ENCODE data around the gene CYP4F2. TPM values are rescaled to one million over a fixed set of nuclear protein-coding genes. Genes with fewer than 3 reads are reported as not detected.
A peak's percentile ranks its signal among the peaks of the same experiment; 100 is the strongest.
"Not testable (repeated sequence)": the region's sequence is repeated elsewhere in the genome, so short reads cannot be mapped to it uniquely, and the experiment has no call there.

The CYP4F2 gene
- not detected for total RNA-seq
- long read RNA-seq, result 0 reads

GRCh38 chr19:15897738-15898276 lies at the start of gene CYP4F2:
CYP4F2 (minus strand) TSS chr19:15898074; CDS start chr19:15897611, 463 bp downstream.
- DNase-seq (ENCODE audit: low spot score), result no peak

- no peak for DNase-seq (ENCODE audit: low spot score)
Measured at GRCh38 chr19:15945301-15945700, 47.4 kb upstream of the CYP4F2 start.

- no peak for DNase-seq (ENCODE audit: low spot score)
Measured at GRCh38 chr19:15944401-15944800, 46.5 kb upstream of the CYP4F2 start.

GRCh38 chr19:15937771-15938170 lies 39.9 kb upstream of the CYP4F2 start:
- DNase-seq (ENCODE audit: low spot score), result no peak

GRCh38 chr19:15936950-15937349 lies 39.1 kb upstream of the CYP4F2 start:
- DNase-seq (ENCODE audit: low spot score), result no peak

- no peak for DNase-seq (ENCODE audit: low spot score)
Measured at GRCh38 chr19:15936173-15936572, 38.3 kb upstream of the CYP4F2 start.

GRCh38 chr19:15935167-15935702 lies 37.4 kb upstream of the CYP4F2 start:
- DNase-seq (ENCODE audit: low spot score), result no peak

- DNase-seq (ENCODE audit: low spot score), result peak; percentile 91
Measured at GRCh38 chr19:15934332-15935078, 36.6 kb upstream of the CYP4F2 start, which contains the start of gene CYP4F11. CYP4F11 (minus strand) TSS chr19:15934529; CDS start chr19:15934408, 121 bp downstream.

- DNase-seq (ENCODE audit: low spot score), result not testable (repeated sequence)
Measured at GRCh38 chr19:15933761-15934331, 36.0 kb upstream of the CYP4F2 start.

- no peak for DNase-seq (ENCODE audit: low spot score)
Measured at GRCh38 chr19:15928321-15928720, 30.4 kb upstream of the CYP4F2 start.

GRCh38 chr19:15926484-15926883 lies 28.6 kb upstream of the CYP4F2 start:
- DNase-seq (ENCODE audit: low spot score), result no peak

- DNase-seq (ENCODE audit: low spot score), result no peak
Measured at GRCh38 chr19:15923702-15924101, 25.8 kb upstream of the CYP4F2 start.

GRCh38 chr19:15922021-15922420 lies 24.1 kb upstream of the CYP4F2 start:
- DNase-seq (ENCODE audit: low spot score), result no peak

- DNase-seq (ENCODE audit: low spot score), result no peak
Measured at GRCh38 chr19:15919243-15919642, 21.4 kb upstream of the CYP4F2 start.

- no peak for DNase-seq (ENCODE audit: low spot score)
Measured at GRCh38 chr19:15915109-15915508, 17.2 kb upstream of the CYP4F2 start.

- no peak for DNase-seq (ENCODE audit: low spot score)
Measured at GRCh38 chr19:15913830-15914229, 16.0 kb upstream of the CYP4F2 start.

GRCh38 chr19:15913384-15913783 lies 15.5 kb upstream of the CYP4F2 start:
- no peak for DNase-seq (ENCODE audit: low spot score)

- DNase-seq (ENCODE audit: low spot score), result no peak
Measured at GRCh38 chr19:15911599-15912235, 13.8 kb upstream of the CYP4F2 start.

GRCh38 chr19:15905026-15905425 lies 7.2 kb upstream of the CYP4F2 start:
- no peak for DNase-seq (ENCODE audit: low spot score)

GRCh38 chr19:15902898-15903297 lies 5.0 kb upstream of the CYP4F2 start:
- DNase-seq (ENCODE audit: low spot score), result not testable (repeated sequence)

GRCh38 chr19:15902254-15902653 lies 4.4 kb upstream of the CYP4F2 start:
- DNase-seq (ENCODE audit: low spot score), result no peak

- no peak for DNase-seq (ENCODE audit: low spot score)
Measured at GRCh38 chr19:15900504-15900903, 2.6 kb upstream of the CYP4F2 start.

All from mesenteric fat pad (tissue), 1 donor.